Astrocyte (in vitro differentiated cells and primary cell): ENCODE results near the gene ACSL6. TPM values are rescaled to one million over a fixed set of nuclear protein-coding genes. Genes with fewer than 3 reads are reported as not detected.

ENCODE experiments used
- DNase-seq: peaks from one replicate; pipeline ENCODE4 v3.0.0-alpha.2; 2010; ENCODE audit warnings: low read depth
- FAIRE-seq: peaks from 2 replicates; lab custom pipeline; 2011; peaks lifted over from hg19 to GRCh38; lab: Jason Lieb, UNC
- H2AFZ ChIP-seq: 2 replicates; pipeline ENCODE4 v1.6.0; 2012; ENCODE audit warnings: low read depth, low read length, inconsistent platforms
- H3K27ac ChIP-seq: 2 replicates; pipeline ENCODE4 v1.5.1; 2011; ENCODE audit warnings: low read depth, low read length, inconsistent platforms
- H3K27me3 ChIP-seq: 2 replicates; pipeline ENCODE4 v1.6.0; 2011; ENCODE audit warnings: low read length, inconsistent platforms; ENCODE audit not compliant: insufficient read depth
- H3K36me3 ChIP-seq: 2 replicates; pipeline ENCODE4 v1.5.1; 2011; ENCODE audit warnings: low read length, inconsistent platforms; ENCODE audit not compliant: insufficient read depth
- H3K4me1 ChIP-seq: 2 replicates; pipeline ENCODE4 v1.5.1; 2011; ENCODE audit warnings: low read length, inconsistent platforms; ENCODE audit not compliant: insufficient read depth
- H3K4me2 ChIP-seq: 2 replicates; pipeline ENCODE4 v1.6.0; 2012; ENCODE audit warnings: low read length, inconsistent platforms
- H3K4me3 ChIP-seq: 2 replicates; pipeline ENCODE4 v1.5.1; 2011; ENCODE audit warnings: low read depth, mild to moderate bottlenecking, low read length, inconsistent platforms; ENCODE audit not compliant: insufficient read depth
- H3K79me2 ChIP-seq: 2 replicates; pipeline ENCODE4 v1.6.0; 2012; ENCODE audit warnings: mild to moderate bottlenecking, low read length, inconsistent platforms; ENCODE audit not compliant: insufficient read depth
- H3K9ac ChIP-seq: 2 replicates; pipeline ENCODE4 v1.6.0; 2012; ENCODE audit warnings: mild to moderate bottlenecking, low read length, inconsistent platforms
- H3K9me3 ChIP-seq: 2 replicates; pipeline ENCODE4 v1.5.1; 2012; ENCODE audit warnings: low read depth, mild to moderate bottlenecking, low read length, inconsistent platforms; ENCODE audit not compliant: insufficient read depth
- H4K20me1 ChIP-seq: 2 replicates; pipeline ENCODE4 v1.6.0; 2012; ENCODE audit warnings: low read length, inconsistent platforms; ENCODE audit not compliant: insufficient read depth
- H3K27ac Mint-ChIP-seq: one replicate; pipeline ENCODE4 v1.8.0; 2021; ENCODE audit warnings: mild to moderate bottlenecking, mixed read lengths; ENCODE audit not compliant: unreplicated experiment
- H3K27me3 Mint-ChIP-seq: one replicate; pipeline ENCODE4 v1.8.0; 2021; ENCODE audit warnings: low read depth, mixed read lengths; ENCODE audit not compliant: unreplicated experiment
- H3K36me3 Mint-ChIP-seq: one replicate; pipeline ENCODE4 v1.8.0; 2021; ENCODE audit warnings: low read depth, mixed read lengths; ENCODE audit not compliant: unreplicated experiment
- H3K4me1 Mint-ChIP-seq: one replicate; pipeline ENCODE4 v1.8.0; 2021; ENCODE audit warnings: low read depth, mixed read lengths; ENCODE audit not compliant: unreplicated experiment
- H3K4me3 Mint-ChIP-seq: one replicate; pipeline ENCODE4 v1.8.0; 2021; ENCODE audit warnings: mild to moderate bottlenecking, moderate library complexity, mixed read lengths; ENCODE audit not compliant: unreplicated experiment
- H3K9me3 Mint-ChIP-seq: one replicate; pipeline ENCODE4 v1.8.0; 2021; ENCODE audit warnings: mild to moderate bottlenecking, mixed read lengths; ENCODE audit not compliant: unreplicated experiment
- CTCF ChIP-seq: IDR thresholded peaks from 2 replicates; pipeline ENCODE4 v1.5.1; 2011; ENCODE audit warnings: low read depth, mild to moderate bottlenecking, inconsistent platforms, low read length, moderate library complexity; ENCODE audit not compliant: insufficient read depth
- EZH2 ChIP-seq: IDR thresholded peaks from 2 replicates; pipeline ENCODE4 v1.6.1; 2012; ENCODE audit warnings: mild to moderate bottlenecking, low read length, inconsistent platforms; ENCODE audit not compliant: insufficient read depth
- total RNA-seq: library from RNA; stranded (reverse); gene quantifications from 2 replicates; pipeline ENCODE4 v1.2.1, GENCODE V29; 2021

Gene ACSL6
- total RNA-seq, 1 donor from 2014 or later = 0.07 TPM

GRCh38 chr5:132013711-132014110, 2.3 kb upstream of the ACSL6 start:
- no peaks in the 10 kb centered on the region for H3K79me2 ChIP-seq
- no peaks in the 10 kb centered on the region for H3K9me3 ChIP-seq
- no peak overlapping the region for H3K27ac ChIP-seq
- no peaks in the 10 kb centered on the region for H3K36me3 ChIP-seq
- no peaks in the 10 kb centered on the region for H3K4me1 Mint-ChIP-seq
- no peak overlapping the region for H3K9ac ChIP-seq
- H3K4me2 ChIP-seq = no peak overlapping the region
- no peaks in the 10 kb centered on the region for H4K20me1 ChIP-seq
- H3K4me3 ChIP-seq = no peak overlapping the region
- H3K27me3 ChIP-seq = peaks cover 37% of the 10 kb centered on the region
- no peaks in the 10 kb centered on the region for H3K36me3 Mint-ChIP-seq
- H3K4me3 Mint-ChIP-seq = no peak overlapping the region
- no peak overlapping the region for H3K27ac Mint-ChIP-seq
- H3K27me3 Mint-ChIP-seq = peaks cover 63% of the 10 kb centered on the region
- H2AFZ ChIP-seq = no peak overlapping the region
- H3K9me3 Mint-ChIP-seq = peaks cover 5% of the 10 kb centered on the region
- TF ChIP-seq CTCF (no peak), EZH2 (no peak)
- no peak for FAIRE-seq
- DNase-seq = no peak
- H3K4me1 ChIP-seq = no peaks in the 10 kb centered on the region

- Mint-ChIP-seq H3K4me1 (no peaks in the 10 kb centered on the region), H3K36me3 (no peaks in the 10 kb centered on the region), H3K9me3 (peaks cover 5% of the 10 kb centered on the region), H3K4me3 (no peak overlapping the region), H3K27ac (no peak overlapping the region), H3K27me3 (peaks cover 68% of the 10 kb centered on the region)
- no peaks in the 10 kb centered on the region for H3K4me1 ChIP-seq
- no peak overlapping the region for H3K27ac ChIP-seq
- TF ChIP-seq CTCF = no peak
- no peak for TF ChIP-seq EZH2
- FAIRE-seq (no peak), DNase-seq (no peak)
- no peak overlapping the region for H3K4me3 ChIP-seq
- no peak overlapping the region for H2AFZ ChIP-seq
- H3K36me3 ChIP-seq = no peaks in the 10 kb centered on the region
- no peaks in the 10 kb centered on the region for H4K20me1 ChIP-seq
- H3K9me3 ChIP-seq = no peaks in the 10 kb centered on the region
- no peak overlapping the region for H3K4me2 ChIP-seq
- H3K27me3 ChIP-seq = peaks cover 37% of the 10 kb centered on the region
- no peaks in the 10 kb centered on the region for H3K79me2 ChIP-seq
- H3K9ac ChIP-seq = no peak overlapping the region
Observed at GRCh38 chr5:132013006-132013689, 1.7 kb upstream of the ACSL6 start.

GRCh38 chr5:132012371-132013005, 1.0 kb upstream of the ACSL6 start:
- H3K79me2 ChIP-seq = no peaks in the 10 kb centered on the region
- FAIRE-seq = no peak

More at GRCh38 chr5:132012371-132013005, 1.0 kb upstream of the ACSL6 start:
- Histone ChIP-seq H2AFZ (no peak overlapping the region), H3K9ac (no peak overlapping the region), H4K20me1 (no peaks in the 10 kb centered on the region), H3K36me3 (no peaks in the 10 kb centered on the region), H3K27ac (no peak overlapping the region), H3K4me2 (peak overlapping the region; percentile 81), H3K27me3 (peaks cover 31% of the 10 kb centered on the region), H3K4me1 (no peaks in the 10 kb centered on the region), H3K4me3 (no peak overlapping the region), H3K9me3 (no peaks in the 10 kb centered on the region)
- TF ChIP-seq EZH2 (no peak), CTCF (no peak)
- Mint-ChIP-seq H3K4me1 (no peaks in the 10 kb centered on the region), H3K36me3 (no peaks in the 10 kb centered on the region), H3K4me3 (peak overlapping the region; percentile 47), H3K9me3 (peaks cover 5% of the 10 kb centered on the region), H3K27ac (no peak overlapping the region), H3K27me3 (peaks cover 66% of the 10 kb centered on the region)
- peak; percentile 48 for DNase-seq
